ENCODE results near the gene HORMAD2.

DNA sequence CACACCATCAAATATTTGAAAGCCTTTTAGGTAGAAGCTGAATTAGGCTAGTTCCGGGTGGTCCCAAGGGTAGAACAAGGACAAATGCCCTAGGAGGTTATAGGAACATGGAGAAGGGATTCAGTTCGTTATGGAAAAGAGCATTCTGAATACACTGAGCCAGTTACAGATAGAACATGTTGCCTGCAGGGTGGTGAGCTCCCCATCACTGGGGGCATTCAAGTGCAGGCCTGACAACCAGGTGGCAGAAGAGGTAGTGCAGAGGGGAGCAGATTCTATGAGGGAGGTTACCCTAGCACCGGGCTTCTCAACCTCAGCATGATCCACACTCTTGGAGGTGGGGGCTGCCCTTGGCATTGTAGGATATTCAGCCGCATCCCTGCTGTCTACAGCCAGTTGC is 142.1 kb downstream of the HORMAD2 start:
- TF ChIP-seq, protein P1, sequence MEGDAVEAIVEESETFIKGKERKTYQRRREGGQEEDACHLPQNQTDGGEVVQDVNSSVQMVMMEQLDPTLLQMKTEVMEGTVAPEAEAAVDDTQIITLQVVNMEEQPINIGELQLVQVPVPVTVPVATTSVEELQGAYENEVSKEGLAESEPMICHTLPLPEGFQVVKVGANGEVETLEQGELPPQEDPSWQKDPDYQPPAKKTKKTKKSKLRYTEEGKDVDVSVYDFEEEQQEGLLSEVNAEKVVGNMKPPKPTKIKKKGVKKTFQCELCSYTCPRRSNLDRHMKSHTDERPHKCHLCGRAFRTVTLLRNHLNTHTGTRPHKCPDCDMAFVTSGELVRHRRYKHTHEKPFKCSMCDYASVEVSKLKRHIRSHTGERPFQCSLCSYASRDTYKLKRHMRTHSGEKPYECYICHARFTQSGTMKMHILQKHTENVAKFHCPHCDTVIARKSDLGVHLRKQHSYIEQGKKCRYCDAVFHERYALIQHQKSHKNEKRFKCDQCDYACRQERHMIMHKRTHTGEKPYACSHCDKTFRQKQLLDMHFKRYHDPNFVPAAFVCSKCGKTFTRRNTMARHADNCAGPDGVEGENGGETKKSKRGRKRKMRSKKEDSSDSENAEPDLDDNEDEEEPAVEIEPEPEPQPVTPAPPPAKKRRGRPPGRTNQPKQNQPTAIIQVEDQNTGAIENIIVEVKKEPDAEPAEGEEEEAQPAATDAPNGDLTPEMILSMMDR (IDR thresholded peaks at IDR 0.05) = no peak
- TF ChIP-seq POLR2A (IDR thresholded peaks at IDR 0.05) = no peak

All from thyroid gland (tissue), 4 donors.